GM23338 (cell line): ENCODE measurements around the gene KCTD14. TPM values are rescaled to one million over a fixed set of nuclear protein-coding genes. Genes with fewer than 3 reads are reported as not detected.
"Not testable (repeated sequence)": the region's sequence is repeated elsewhere in the genome, so short reads cannot be mapped to it uniquely, and the experiment has no call there.

Experiments
- ATAC-seq: fragments of 200-7000 bp; cut with Tn5 transposase; 3 replicates; pipeline ENCODE4 v1.9.1; 2020
- DNase-seq: peaks from one replicate; pipeline ENCODE4 v3.0.0-alpha.2; 2015; ENCODE audit warnings: low spot score
- H2AFZ ChIP-seq: fragments of 200-600 bp; sonication (generic); 2 replicates; pipeline ENCODE4 v1.8.0; 2016; ENCODE audit warnings: antibody characterized with exemption, mild to moderate bottlenecking, moderate library complexity
- H3F3A ChIP-seq: fragments of 200-600 bp; sonication (generic); replicated peaks from 2 replicates; pipeline ENCODE4 v1.8.0; 2017; ENCODE audit warnings: antibody characterized with exemption, mixed run types, low read depth
- H3K27ac ChIP-seq: fragments of 200-600 bp; sonication (generic); 2 replicates; pipeline ENCODE4 v1.6.1; 2016; ENCODE audit warnings: low read depth
- H3K27me3 ChIP-seq: fragments of 200-600 bp; sonication (generic); 2 replicates; pipeline ENCODE4 v1.8.0; 2016; ENCODE audit warnings: mild to moderate bottlenecking, mixed run types, moderate library complexity; ENCODE audit not compliant: insufficient read depth
- H3K36me3 ChIP-seq: fragments of 200-600 bp; sonication (generic); 2 replicates; pipeline ENCODE4 v1.8.0; 2016; ENCODE audit warnings: mild to moderate bottlenecking; ENCODE audit not compliant: insufficient read depth
- H3K4me1 ChIP-seq: fragments of 200-600 bp; sonication (generic); 2 replicates; pipeline ENCODE4 v1.8.0; 2016; ENCODE audit warnings: mild to moderate bottlenecking, moderate library complexity; ENCODE audit not compliant: insufficient read depth
- H3K4me2 ChIP-seq: fragments of 200-600 bp; sonication (generic); 2 replicates; pipeline ENCODE4 v1.7.1; 2017; ENCODE audit warnings: mixed run types
- H3K4me3 ChIP-seq: fragments of 200-600 bp; sonication (generic); 2 replicates; pipeline ENCODE4 v1.6.1; 2016; ENCODE audit warnings: mixed run types
- H3K79me2 ChIP-seq: fragments of 200-600 bp; sonication (generic); replicated peaks from 2 replicates; pipeline ENCODE4 v1.8.0; 2017; ENCODE audit warnings: mild to moderate bottlenecking; ENCODE audit not compliant: insufficient read depth
- H3K9me2 ChIP-seq: fragments of 200-600 bp; sonication (generic); 2 replicates; pipeline ENCODE4 v1.8.0; 2017; ENCODE audit not compliant: insufficient read depth
- H4K20me1 ChIP-seq: fragments of 200-600 bp; sonication (generic); replicated peaks from 2 replicates; pipeline ENCODE4 v1.8.0; 2017; ENCODE audit warnings: mild to moderate bottlenecking; ENCODE audit not compliant: insufficient read depth
- H3K27ac Mint-ChIP-seq: 2 replicates; pipeline ENCODE4 v1.8.0; 2020; ENCODE audit warnings: inconsistent platforms, mild to moderate bottlenecking, moderate library complexity, mixed read lengths
- H3K27me3 Mint-ChIP-seq: 3 replicates; pipeline ENCODE4 v1.8.0; 2022; ENCODE audit warnings: low read depth, mild to moderate bottlenecking, moderate library complexity, mixed read lengths, inconsistent platforms; ENCODE audit not compliant: insufficient read depth, poor library complexity
- H3K36me3 Mint-ChIP-seq: 3 replicates; pipeline ENCODE4 v1.8.0; 2021; ENCODE audit warnings: low read depth, mild to moderate bottlenecking, inconsistent platforms, moderate library complexity, mixed read lengths
- H3K4me1 Mint-ChIP-seq: 3 replicates; pipeline ENCODE4 v1.8.0; 2020; ENCODE audit warnings: mild to moderate bottlenecking, inconsistent platforms, mixed read lengths
- H3K4me3 Mint-ChIP-seq: 3 replicates; pipeline ENCODE4 v1.8.0; 2021; ENCODE audit warnings: moderate library complexity, mild to moderate bottlenecking, inconsistent platforms, mixed read lengths
- H3K9me3 Mint-ChIP-seq: 3 replicates; pipeline ENCODE4 v1.8.0; 2020; ENCODE audit warnings: moderate library complexity, mild to moderate bottlenecking, inconsistent platforms, mixed read lengths
- EZH2 ChIP-seq: fragments of 200-600 bp; sonication (generic); IDR thresholded peaks from one replicate; pipeline ENCODE4 v1.8.0; 2017; ENCODE audit warnings: antibody characterized with exemption, mild to moderate bottlenecking, low read depth; ENCODE audit not compliant: unreplicated experiment
- EZH2phosphoT487 ChIP-seq: fragments of 200-600 bp; sonication (generic); IDR thresholded peaks from one replicate; pipeline ENCODE4 v1.8.1; 2018; ENCODE audit warnings: antibody characterized with exemption; ENCODE audit not compliant: unreplicated experiment
- NANOG ChIP-seq: IDR thresholded peaks from 2 replicates; pipeline ENCODE4 v1.6.1; 2016; ENCODE audit warnings: antibody characterized with exemption, borderline replicate concordance
- polyA plus RNA-seq: library from polyadenylated mRNA; unstranded; fragments of >200 nt; fragmentation: Nextera tagmentation; extraction: Ambion mirVana; gene quantifications from 2 replicates; pipeline ENCODE4 v1.2.1, GENCODE V29; 2016
- total RNA-seq: library from RNA; depleted of rRNA; stranded (reverse); fragments of >200 nt; shearing (Covaris generic); gene quantifications from 2 replicates; pipeline ENCODE4 v1.2.3, GENCODE V29; 2014
- TF ChIP-seq, protein P1 (sequence below): fragments of 250-450 bp; sonication (Bioruptor Pico); IDR thresholded peaks from 2 replicates; pipeline ENCODE4 v1.5.0; 2020; ENCODE audit warnings: mild to moderate bottlenecking, moderate library complexity

Gene KCTD14
- total and polyA plus RNA-seq, 2 experiments from 2014 or later = 5.9 to 19.1 TPM

DNA sequence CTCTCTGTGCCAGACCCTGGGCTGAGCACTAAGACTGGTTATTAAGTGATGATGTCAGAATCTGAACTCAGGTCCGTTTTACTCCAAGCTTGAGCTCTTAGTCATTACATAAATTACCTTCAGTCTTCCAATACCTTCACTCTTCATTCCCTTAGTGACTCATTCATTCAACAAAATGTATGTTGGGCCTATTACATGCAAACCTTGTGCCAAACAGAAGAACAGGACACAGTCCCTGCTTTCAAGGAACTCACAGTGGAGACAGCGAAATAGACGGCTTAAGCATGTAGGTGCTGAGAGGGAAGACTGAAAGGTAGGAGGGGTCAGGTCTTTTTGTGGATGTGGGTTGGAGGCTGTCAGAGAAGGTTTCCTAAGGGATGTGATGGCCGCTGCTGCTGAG is 3.3 kb downstream of the KCTD14 start (continued):
- TF ChIP-seq, protein P1, sequence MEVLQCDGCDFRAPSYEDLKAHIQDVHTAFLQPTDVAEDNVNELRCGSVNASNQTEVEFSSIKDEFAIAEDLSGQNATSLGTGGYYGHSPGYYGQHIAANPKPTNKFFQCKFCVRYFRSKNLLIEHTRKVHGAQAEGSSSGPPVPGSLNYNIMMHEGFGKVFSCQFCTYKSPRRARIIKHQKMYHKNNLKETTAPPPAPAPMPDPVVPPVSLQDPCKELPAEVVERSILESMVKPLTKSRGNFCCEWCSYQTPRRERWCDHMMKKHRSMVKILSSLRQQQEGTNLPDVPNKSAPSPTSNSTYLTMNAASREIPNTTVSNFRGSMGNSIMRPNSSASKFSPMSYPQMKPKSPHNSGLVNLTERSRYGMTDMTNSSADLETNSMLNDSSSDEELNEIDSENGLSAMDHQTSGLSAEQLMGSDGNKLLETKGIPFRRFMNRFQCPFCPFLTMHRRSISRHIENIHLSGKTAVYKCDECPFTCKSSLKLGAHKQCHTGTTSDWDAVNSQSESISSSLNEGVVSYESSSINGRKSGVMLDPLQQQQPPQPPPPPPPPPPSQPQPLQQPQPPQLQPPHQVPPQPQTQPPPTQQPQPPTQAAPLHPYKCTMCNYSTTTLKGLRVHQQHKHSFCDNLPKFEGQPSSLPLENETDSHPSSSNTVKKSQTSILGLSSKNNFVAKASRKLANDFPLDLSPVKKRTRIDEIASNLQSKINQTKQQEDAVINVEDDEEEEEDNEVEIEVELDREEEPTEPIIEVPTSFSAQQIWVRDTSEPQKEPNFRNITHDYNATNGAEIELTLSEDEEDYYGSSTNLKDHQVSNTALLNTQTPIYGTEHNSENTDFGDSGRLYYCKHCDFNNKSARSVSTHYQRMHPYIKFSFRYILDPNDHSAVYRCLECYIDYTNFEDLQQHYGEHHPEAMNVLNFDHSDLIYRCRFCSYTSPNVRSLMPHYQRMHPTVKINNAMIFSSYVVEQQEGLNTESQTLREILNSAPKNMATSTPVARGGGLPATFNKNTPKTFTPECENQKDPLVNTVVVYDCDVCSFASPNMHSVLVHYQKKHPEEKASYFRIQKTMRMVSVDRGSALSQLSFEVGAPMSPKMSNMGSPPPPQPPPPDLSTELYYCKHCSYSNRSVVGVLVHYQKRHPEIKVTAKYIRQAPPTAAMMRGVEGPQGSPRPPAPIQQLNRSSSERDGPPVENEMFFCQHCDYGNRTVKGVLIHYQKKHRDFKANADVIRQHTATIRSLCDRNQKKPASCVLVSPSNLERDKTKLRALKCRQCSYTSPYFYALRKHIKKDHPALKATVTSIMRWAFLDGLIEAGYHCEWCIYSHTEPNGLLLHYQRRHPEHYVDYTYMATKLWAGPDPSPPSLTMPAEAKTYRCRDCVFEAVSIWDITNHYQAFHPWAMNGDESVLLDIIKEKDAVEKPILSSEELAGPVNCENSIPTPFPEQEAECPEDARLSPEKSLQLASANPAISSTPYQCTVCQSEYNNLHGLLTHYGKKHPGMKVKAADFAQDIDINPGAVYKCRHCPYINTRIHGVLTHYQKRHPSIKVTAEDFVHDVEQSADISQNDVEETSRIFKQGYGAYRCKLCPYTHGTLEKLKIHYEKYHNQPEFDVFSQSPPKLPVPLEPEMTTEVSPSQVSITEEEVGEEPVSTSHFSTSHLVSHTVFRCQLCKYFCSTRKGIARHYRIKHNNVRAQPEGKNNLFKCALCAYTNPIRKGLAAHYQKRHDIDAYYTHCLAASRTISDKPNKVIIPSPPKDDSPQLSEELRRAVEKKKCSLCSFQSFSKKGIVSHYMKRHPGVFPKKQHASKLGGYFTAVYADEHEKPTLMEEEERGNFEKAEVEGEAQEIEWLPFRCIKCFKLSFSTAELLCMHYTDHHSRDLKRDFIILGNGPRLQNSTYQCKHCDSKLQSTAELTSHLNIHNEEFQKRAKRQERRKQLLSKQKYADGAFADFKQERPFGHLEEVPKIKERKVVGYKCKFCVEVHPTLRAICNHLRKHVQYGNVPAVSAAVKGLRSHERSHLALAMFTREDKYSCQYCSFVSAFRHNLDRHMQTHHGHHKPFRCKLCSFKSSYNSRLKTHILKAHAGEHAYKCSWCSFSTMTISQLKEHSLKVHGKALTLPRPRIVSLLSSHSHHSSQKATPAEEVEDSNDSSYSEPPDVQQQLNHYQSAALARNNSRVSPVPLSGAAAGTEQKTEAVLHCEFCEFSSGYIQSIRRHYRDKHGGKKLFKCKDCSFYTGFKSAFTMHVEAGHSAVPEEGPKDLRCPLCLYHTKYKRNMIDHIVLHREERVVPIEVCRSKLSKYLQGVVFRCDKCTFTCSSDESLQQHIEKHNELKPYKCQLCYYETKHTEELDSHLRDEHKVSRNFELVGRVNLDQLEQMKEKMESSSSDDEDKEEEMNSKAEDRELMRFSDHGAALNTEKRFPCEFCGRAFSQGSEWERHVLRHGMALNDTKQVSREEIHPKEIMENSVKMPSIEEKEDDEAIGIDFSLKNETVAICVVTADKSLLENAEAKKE = no peak
- TF ChIP-seq EZH2 = no peak

DNA sequence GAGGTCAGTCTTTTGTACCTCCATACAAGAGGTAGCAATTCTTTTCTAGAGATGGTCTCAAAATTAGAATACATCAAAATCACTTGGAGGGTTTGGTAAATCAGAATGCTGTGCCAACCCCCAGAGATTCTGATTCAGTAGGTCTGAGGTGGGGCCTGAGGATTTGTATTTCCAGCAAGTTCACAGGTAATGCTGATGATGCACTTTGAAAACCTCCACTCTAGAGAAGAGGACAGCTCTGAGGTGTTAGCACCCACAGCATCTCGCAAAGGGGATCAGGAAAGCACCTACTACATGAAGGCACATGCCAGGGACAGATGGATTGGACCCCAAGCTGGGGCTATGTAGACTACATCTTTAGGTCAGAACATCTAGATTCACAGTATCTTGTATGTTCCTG is 7.2 kb downstream of the KCTD14 start:
- Histone ChIP-seq H3F3A (no peaks in the 10 kb centered on the region), H3K36me3 (0 out of 2 replicates have a peak, but pooled peaks cover 5% of the 10 kb centered on the region), H3K4me3 (no peak overlapping the region), H4K20me1 (no peaks in the 10 kb centered on the region), H3K27me3 (no peaks in the 10 kb centered on the region), H2AFZ (no peak overlapping the region), H3K4me2 (no peak overlapping the region), H3K27ac (no peak overlapping the region), H3K9me2 (no peaks in the 10 kb centered on the region), H3K4me1 (no peaks in the 10 kb centered on the region; the same call in 1 of the 2 replicates), H3K79me2 (no peaks in the 10 kb centered on the region)
- Mint-ChIP-seq H3K27ac (no peak overlapping the region), H3K9me3 (no peaks in the 10 kb centered on the region), H3K36me3 (peaks cover 18% of the 10 kb centered on the region), H3K27me3 (peaks cover 5% of the 10 kb centered on the region), H3K4me3 (no peak overlapping the region), H3K4me1 (peaks cover 10% of the 10 kb centered on the region; the same call in 2 of the 3 replicates)
- TF ChIP-seq EZH2phosphoT487 (no peak), NANOG (no peak)
- ATAC-seq (no peak), DNase-seq (no peak)

DNA sequence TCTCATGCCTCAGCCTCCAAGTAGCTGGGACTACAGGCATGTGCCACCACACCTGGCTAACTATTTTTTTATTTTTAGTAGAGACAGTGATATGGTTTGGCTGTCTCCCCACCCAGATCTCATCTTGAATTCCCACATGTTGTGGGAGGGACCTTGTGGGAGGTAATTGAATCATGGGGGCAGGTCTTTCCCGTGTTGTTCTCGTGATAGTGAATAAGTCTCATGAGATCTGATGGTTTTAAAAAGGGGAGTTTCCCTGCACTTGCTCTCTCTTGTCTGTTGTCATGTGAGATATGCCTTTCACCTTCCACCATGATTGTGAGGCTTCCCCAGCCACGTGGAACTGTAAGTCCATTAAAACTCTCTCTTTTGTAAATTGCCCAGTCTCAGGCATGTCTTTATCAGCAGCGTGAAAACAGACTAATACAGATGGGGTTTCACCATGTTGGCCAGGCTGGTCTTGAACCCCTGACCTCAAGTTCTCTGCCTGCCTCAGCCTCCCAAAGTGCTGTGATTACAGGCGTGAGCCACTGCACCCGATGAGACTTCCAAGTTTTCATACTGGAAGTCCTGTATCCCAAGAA is 8.0 kb downstream of the KCTD14 start:
- H3K4me2 ChIP-seq, H3K27me3 ChIP-seq, H3K4me1 ChIP-seq, H3K9me3 Mint-ChIP-seq, H3K4me3 Mint-ChIP-seq, H3K36me3 ChIP-seq, H3K27ac ChIP-seq, H3K4me1 Mint-ChIP-seq, ATAC-seq, H3K79me2 ChIP-seq, H3K27me3 Mint-ChIP-seq, H4K20me1 ChIP-seq, H3K9me2 ChIP-seq, H2AFZ ChIP-seq, H3K4me3 ChIP-seq, H3F3A ChIP-seq, DNase-seq: not testable (repeated sequence)
- H3K36me3 Mint-ChIP-seq = peaks cover 18% of the 10 kb centered on the region
- H3K27ac Mint-ChIP-seq = 0 out of 2 replicates have a peak overlapping the region, but pooled peaks have one; percentile 14
